Panc1 (cell line): Measurements from ENCODE around the gene MCCC1. TPM values are rescaled to one million over a fixed set of nuclear protein-coding genes. Genes with fewer than 3 reads are reported as not detected.

Experiments used
- ATAC-seq: fragments of 200-7000 bp; cut with Tn5 transposase; 2 replicates; pipeline ENCODE4 v1.9.1; 2020; ENCODE audit warnings: mild to moderate bottlenecking, moderate library complexity
- BruUV-seq: library from RNA; stranded (reverse); fragments of 400-500 nt; replicated peaks from 2 replicates; lab custom pipeline; 2021; lab: Mats Ljungman, UMichigan
- CTCF ChIA-PET: fragments of 300-600 bp; sonication (Branson Sonifier 250); formaldehyde crosslinking; loops from one replicate; lab custom pipeline; 2022; ENCODE audit warnings: antibody characterized with exemption; lab: Charles Lee
- POLR2A ChIA-PET: fragments of 300-600 bp; sonication (Branson Sonifier 250); formaldehyde crosslinking; loops from one replicate; lab custom pipeline; 2022; ENCODE audit warnings: antibody characterized with exemption; lab: Charles Lee
- DNase-seq: peaks from one replicate; pipeline ENCODE4 v3.0.0-alpha.2; 2010; ENCODE audit warnings: low read depth, low spot score
- H3K27ac ChIP-seq: 2 replicates; pipeline ENCODE4 v1.5.1; 2011; ENCODE audit warnings: mild to moderate bottlenecking, low read length, inconsistent platforms
- H3K27me3 ChIP-seq: fragments of 200-500 bp; sonication (Bioruptor generic); 2 replicates; pipeline ENCODE4 v1.6.0; 2014; ENCODE audit warnings: low read length, inconsistent platforms; ENCODE audit not compliant: control insufficient read depth, insufficient read depth
- H3K36me3 ChIP-seq: fragments of 200-500 bp; sonication (Bioruptor generic); 2 replicates; pipeline ENCODE4 v1.5.1; 2014; ENCODE audit warnings: inconsistent platforms, mild to moderate bottlenecking, low read length, moderate library complexity; ENCODE audit not compliant: control insufficient read depth, insufficient read depth
- H3K4me1 ChIP-seq: 2 replicates; pipeline ENCODE4 v1.5.1; 2011; ENCODE audit warnings: inconsistent platforms, mild to moderate bottlenecking, low read length, moderate library complexity; ENCODE audit not compliant: control insufficient read depth, insufficient read depth
- H3K4me3 ChIP-seq, 2 experiments: 2 replicates each; pipeline ENCODE4 v1.5.1; 2011 to 2012; ENCODE audit warnings: low read depth in 2 of 2, low read length in 2 of 2, mild to moderate bottlenecking in 2 of 2, inconsistent platforms in 1 of 2, moderate library complexity in 1 of 2
- H3K9me3 ChIP-seq: fragments of 200-500 bp; sonication (Bioruptor generic); 2 replicates; pipeline ENCODE4 v1.5.1; 2014; ENCODE audit warnings: low read depth, mild to moderate bottlenecking, inconsistent platforms, low read length, moderate library complexity; ENCODE audit not compliant: control insufficient read depth, insufficient read depth
- POLR2AphosphoS5 ChIP-seq: IDR thresholded peaks from 2 replicates; pipeline ENCODE4 v1.6.1; 2012; ENCODE audit warnings: mild to moderate bottlenecking, low read depth, low read length, moderate library complexity
- SIN3A ChIP-seq: IDR thresholded peaks from 2 replicates; pipeline ENCODE4 v1.6.1; 2012; ENCODE audit warnings: low read depth, mild to moderate bottlenecking, low read length, moderate library complexity, borderline replicate concordance; ENCODE audit not compliant: insufficient read depth
- TCF7L2 ChIP-seq: IDR thresholded peaks from 2 replicates; pipeline ENCODE4 v1.6.1; 2011; ENCODE audit warnings: mild to moderate bottlenecking, low read depth, low read length, inconsistent platforms
- in situ Hi-C: cut with HindIII; loops from 2 replicates; pipeline ENCODE4 v1.10.0; 2016; ENCODE audit warnings: low sequenced_read_pairs, low pct_unique_long_range_greater_than_20kb
- intact Hi-C: fragments of 100-400 bp; cut with micrococcal nuclease; formaldehyde crosslinking; loops from one replicate; pipeline ENCODE4 v1.10.0; 2022; ENCODE audit not compliant: unreplicated experiment
- total RNA-seq: library from RNA; stranded (reverse); gene quantifications from one replicate; pipeline ENCODE4 v1.2.1, GENCODE V29; 2021; ENCODE audit not compliant: unreplicated experiment
- TF ChIP-seq, protein P1 (sequence below), 2 experiments: IDR thresholded peaks; 2 replicates each; pipeline ENCODE4 v1.6.1; 2011 to 2012; ENCODE audit warnings: low read depth in 2 of 2, control low read depth in 1 of 2, low read length in 1 of 2, mild to moderate bottlenecking in 1 of 2, moderate library complexity in 1 of 2; ENCODE audit not compliant: insufficient read depth in 1 of 2
- TF ChIP-seq, protein P2 (sequence below): fragments of 450-650 bp; IDR thresholded peaks from 2 replicates; pipeline ENCODE4 v1.5.1; 2017; ENCODE audit warnings: mild to moderate bottlenecking

The MCCC1 gene
- total RNA-seq, 1 experiment from 2014 or later = 24.2 TPM

DNA sequence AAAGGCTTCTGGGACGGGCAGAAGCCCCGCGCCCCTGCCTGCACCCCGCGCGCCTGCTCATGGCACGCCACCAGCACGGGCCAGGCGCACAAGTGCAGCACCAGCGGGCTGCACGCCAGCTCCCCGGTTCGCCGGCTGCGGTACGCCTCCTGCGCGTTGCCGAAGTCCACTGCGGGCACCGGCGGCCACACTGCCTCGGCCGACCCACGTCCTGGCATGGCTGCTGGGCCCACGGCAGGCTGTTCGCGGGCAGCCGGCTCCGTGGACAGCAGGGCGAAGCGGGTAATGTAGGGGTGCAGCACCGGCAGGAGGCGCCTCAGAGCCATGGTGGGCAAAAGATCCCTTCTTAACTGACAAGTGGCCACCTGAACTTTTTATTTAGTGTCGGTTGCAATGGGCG, 34.8 kb downstream of the MCCC1 start:
- intact Hi-C loops = no loop called here
- in situ Hi-C loops = no loop called here

DNA sequence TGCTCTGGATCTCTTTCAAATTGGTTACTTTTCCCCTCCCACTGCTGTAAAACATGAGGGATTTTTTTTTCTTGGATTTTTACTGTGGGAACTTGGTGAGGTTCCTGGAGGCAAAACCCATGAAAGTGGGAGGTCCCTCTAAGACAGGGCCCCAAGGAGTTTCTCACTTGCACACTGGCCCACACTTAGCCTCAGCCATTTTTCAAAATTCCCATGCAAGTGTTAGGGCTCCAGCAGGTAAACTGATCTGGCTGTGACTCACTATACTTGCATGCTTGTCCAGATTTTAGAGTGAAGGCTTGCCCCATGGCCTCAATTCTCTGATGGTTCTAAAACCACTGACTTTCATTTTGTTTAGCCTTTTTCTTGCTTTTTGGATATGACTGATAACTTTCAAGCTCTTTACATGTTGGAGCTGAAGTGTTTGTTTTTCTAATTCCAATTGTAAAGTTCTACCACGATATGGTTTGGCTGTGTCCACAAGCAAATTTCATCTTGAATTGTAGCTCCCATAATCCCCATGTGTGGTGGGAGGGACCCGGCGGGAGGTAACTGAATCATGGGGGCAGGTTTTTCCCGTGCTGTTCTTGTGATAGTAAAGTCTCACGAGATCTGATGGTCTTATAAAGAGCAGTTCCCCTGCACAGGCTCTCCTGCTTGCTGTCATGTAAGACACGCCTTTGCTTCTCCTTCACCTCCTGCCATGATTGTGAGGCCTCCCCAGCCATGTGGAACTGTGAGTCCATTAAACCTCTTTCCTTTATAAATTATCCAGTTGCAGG, 37.7 kb downstream of the MCCC1 start:
- DNase-seq (no peak), ATAC-seq (no peak)
- CTCF ChIA-PET = no interaction called here
- intact Hi-C loops (no loop called here), in situ Hi-C loops (no loop called here)
- TF ChIP-seq, protein P1, sequence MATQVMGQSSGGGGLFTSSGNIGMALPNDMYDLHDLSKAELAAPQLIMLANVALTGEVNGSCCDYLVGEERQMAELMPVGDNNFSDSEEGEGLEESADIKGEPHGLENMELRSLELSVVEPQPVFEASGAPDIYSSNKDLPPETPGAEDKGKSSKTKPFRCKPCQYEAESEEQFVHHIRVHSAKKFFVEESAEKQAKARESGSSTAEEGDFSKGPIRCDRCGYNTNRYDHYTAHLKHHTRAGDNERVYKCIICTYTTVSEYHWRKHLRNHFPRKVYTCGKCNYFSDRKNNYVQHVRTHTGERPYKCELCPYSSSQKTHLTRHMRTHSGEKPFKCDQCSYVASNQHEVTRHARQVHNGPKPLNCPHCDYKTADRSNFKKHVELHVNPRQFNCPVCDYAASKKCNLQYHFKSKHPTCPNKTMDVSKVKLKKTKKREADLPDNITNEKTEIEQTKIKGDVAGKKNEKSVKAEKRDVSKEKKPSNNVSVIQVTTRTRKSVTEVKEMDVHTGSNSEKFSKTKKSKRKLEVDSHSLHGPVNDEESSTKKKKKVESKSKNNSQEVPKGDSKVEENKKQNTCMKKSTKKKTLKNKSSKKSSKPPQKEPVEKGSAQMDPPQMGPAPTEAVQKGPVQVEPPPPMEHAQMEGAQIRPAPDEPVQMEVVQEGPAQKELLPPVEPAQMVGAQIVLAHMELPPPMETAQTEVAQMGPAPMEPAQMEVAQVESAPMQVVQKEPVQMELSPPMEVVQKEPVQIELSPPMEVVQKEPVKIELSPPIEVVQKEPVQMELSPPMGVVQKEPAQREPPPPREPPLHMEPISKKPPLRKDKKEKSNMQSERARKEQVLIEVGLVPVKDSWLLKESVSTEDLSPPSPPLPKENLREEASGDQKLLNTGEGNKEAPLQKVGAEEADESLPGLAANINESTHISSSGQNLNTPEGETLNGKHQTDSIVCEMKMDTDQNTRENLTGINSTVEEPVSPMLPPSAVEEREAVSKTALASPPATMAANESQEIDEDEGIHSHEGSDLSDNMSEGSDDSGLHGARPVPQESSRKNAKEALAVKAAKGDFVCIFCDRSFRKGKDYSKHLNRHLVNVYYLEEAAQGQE (IDR thresholded peaks at IDR 0.05; ENCODE audit: insufficient read depth in 1 of 2, low read depth in 2 of 2, low read length in 1 of 2) = no peak
- TF ChIP-seq POLR2AphosphoS5 (no peak), SIN3A (no peak)
- Histone ChIP-seq H3K9me3 (no peaks in the 10 kb centered on the region), H3K4me3 (no peak overlapping the region), H3K27ac (no peak overlapping the region), H3K27me3 (no peaks in the 10 kb centered on the region), H3K4me1 (no peaks in the 10 kb centered on the region), H3K36me3 (no peaks in the 10 kb centered on the region)
- BruUV-seq = no TSS peak
- POLR2A ChIA-PET = no interaction called here

More for the DNA sequence above, 34.8 kb downstream of the MCCC1 start:
- TF ChIP-seq, protein P2, sequence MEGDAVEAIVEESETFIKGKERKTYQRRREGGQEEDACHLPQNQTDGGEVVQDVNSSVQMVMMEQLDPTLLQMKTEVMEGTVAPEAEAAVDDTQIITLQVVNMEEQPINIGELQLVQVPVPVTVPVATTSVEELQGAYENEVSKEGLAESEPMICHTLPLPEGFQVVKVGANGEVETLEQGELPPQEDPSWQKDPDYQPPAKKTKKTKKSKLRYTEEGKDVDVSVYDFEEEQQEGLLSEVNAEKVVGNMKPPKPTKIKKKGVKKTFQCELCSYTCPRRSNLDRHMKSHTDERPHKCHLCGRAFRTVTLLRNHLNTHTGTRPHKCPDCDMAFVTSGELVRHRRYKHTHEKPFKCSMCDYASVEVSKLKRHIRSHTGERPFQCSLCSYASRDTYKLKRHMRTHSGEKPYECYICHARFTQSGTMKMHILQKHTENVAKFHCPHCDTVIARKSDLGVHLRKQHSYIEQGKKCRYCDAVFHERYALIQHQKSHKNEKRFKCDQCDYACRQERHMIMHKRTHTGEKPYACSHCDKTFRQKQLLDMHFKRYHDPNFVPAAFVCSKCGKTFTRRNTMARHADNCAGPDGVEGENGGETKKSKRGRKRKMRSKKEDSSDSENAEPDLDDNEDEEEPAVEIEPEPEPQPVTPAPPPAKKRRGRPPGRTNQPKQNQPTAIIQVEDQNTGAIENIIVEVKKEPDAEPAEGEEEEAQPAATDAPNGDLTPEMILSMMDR = no peak
- TF ChIP-seq TCF7L2 (no peak), SIN3A (no peak), POLR2AphosphoS5 (no peak)
- TF ChIP-seq, protein P1 (IDR thresholded peaks at IDR 0.05; ENCODE audit: insufficient read depth in 1 of 2, low read depth in 2 of 2, low read length in 1 of 2) = no peak
- no peak for DNase-seq
- Histone ChIP-seq H3K4me1 (no peaks in the 10 kb centered on the region), H3K27me3 (no peaks in the 10 kb centered on the region), H3K27ac (no peak overlapping the region), H3K9me3 (no peaks in the 10 kb centered on the region), H3K36me3 (no peaks in the 10 kb centered on the region), H3K4me3 (no peak overlapping the region)
- ChIA-PET POLR2A (no interaction called here), CTCF (no interaction called here)
- no peak for ATAC-seq
- no TSS peak for BruUV-seq
